Stimulated activated CD8-positive, alpha-beta memory T cell treated with anti-CD3 and anti-CD28 coated beads, Interleukin-12 subunit alpha, Interleukin-12 subunit beta, amount 100 ng/mL, for 24 hours (primary cell): ENCODE data around the gene CLASP1.
"Not testable (repeated sequence)": the region's sequence is repeated elsewhere in the genome, so short reads cannot be mapped to it uniquely, and the experiment has no call there.

Experiments
- DNase-seq: peaks from one replicate; pipeline ENCODE4 v3.0.0-alpha.2; 2020; ENCODE audit errors: extremely low read depth

The CLASP1 gene

GRCh38 chr2:121475811-121476571 is 173.3 kb downstream of the CLASP1 start:
- DNase-seq: no peak

DNA sequence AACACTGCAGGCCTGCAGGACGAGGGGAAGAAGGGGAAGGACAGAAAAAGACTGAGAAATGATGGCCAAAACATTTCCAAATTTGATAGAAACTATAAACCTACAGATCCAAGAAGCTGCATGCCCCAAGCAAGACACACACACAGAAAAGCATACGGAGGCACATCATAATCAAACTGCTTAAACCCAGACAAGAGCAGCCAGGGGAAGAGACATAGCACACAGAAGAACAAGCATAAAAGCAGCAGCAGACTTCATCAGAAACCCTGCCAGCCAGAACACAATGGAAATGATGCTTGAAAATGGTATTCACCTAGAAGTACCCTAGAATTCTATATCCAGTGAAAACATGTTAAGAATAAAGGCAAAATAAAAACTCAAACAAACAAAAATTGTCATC is 175.8 kb downstream of the CLASP1 start:
- no peak for DNase-seq

- DNase-seq: no peak
Measured at GRCh38 chr2:121472470-121472993, 176.7 kb downstream of the CLASP1 start.

DNA sequence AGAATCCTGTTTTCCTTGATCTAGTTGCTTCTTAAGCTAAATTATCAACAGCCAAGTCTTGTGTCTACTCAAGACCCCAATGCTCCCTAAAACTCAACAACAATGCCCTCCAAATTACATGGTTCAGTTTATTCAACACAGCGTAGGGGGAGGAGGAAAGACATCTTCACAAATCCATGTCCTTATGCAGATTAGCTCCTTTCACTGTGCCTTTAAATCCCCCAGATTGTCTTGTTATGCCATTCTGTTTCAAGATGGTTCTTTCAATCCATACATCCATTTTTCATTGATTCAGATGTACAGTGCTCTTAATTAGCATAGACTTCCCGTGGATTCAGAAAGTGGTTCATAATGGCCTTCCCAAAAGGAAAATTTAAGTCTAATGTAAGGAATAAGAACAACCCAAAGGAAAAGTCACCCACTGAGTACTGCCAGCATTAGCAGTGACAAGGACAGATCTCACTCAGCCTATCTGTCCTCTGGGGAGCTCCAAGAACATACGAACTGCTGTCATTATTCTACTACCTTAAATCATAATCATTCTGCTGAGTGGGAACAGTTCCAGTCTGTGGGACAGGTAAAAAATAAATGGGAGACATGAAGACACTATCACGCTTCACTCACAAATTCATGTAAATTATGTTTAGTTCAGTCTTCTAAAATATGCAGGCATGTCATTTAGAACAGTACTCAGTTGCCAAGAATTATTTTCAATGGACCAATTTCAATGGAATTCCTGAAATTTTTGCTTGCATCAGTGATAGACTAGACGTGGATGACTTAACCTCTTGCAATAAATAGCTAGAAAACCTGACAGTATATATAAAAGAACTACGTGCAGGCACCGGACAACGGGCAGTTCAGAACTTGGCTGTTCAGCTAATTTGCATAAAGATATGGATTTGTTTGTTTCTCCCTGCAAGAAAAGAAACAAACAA is 177.5 kb downstream of the CLASP1 start:
- no peak for DNase-seq

- no peak for DNase-seq
Measured at GRCh38 chr2:121470917-121471316, 178.3 kb downstream of the CLASP1 start.

DNA sequence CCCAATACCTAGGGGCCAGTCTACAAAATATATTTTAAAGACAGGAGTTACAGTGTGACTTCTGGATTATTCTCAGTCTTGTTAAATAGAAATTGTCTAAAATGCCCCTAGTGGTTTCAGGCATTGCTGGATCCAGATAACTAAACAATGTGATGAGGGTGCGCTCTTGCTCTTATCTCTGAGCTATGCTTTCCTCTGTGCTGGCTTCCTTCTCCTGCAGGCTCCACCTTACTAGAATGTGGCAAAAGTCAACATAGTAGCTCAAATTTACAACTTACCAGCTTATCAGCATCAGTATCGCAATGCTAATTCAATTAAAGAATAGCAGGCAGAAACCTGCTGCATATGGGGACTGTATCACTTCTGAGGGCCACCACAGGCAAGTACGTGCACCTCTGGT is 179.9 kb downstream of the CLASP1 start:
- DNase-seq: no peak

- DNase-seq: no peak
Measured at GRCh38 chr2:121468936-121469335, 180.3 kb downstream of the CLASP1 start.

DNA sequence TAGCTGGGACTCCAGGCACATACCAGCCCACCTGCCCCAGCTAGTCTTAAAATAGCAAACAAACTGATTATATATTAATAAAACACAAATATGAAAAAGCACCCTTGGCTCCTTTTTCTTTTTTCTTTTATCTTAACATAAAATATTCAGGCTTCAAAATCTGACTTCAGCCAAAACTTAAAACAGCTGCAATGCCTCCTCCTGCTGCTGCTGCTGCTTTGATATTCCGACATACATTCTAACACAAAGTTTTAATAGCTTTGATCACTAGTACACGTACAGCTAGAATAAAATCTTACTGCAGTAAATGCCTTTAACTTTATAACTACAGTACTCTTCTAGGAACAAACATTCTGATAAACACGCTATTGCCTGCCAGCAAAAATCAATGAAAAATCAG is 190.0 kb downstream of the CLASP1 start:
- DNase-seq: no peak

- DNase-seq: no peak
Measured at GRCh38 chr2:121456325-121456724, 192.9 kb downstream of the CLASP1 start.

DNA sequence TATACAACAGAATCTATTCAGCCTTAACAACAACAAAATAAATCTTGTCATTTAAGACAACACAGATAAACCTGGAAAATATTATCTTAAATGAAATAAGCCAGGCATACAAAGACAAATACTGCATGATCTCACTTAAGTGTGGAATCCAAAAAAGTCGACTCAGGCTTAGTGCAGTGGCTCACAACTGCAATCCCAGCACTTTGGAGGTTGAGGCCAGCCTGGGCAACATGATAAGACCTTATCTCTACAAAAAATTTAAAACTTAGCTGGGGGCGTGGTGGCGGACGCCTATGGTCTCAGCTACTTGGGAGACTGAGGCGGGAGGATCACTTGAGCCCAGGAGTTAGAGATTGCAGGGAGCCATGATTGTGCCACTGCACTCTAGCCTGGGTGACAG is 193.8 kb downstream of the CLASP1 start:
- no peak for DNase-seq

DNA sequence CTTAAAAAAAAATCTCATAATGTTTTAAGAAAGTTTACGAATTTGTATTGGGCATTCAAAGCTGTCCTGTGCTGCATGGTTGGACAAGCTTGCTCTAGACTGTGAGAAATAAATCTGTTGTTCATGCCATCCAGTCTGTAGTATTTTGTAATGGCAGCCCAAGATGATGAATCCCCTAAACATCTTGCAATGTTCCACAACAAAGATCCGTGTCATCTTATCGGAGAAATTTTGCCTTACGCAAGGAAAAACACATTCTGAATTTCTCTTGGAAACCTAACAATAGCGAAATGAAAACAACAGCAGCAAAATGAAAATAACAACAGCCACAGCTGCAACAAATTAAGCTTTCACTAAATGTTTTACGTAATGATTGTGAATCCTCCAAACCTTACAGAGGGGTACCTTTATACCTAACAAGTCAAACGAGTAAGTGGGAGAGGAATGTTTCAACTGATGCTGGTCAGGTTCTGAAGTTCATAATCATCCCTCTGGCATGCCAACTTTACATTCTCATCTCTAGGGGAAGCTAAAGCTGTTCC is 194.6 kb downstream of the CLASP1 start:
- DNase-seq: no peak

GRCh38 chr2:121451398-121451797 is 197.9 kb downstream of the CLASP1 start:
- no peak for DNase-seq

DNA sequence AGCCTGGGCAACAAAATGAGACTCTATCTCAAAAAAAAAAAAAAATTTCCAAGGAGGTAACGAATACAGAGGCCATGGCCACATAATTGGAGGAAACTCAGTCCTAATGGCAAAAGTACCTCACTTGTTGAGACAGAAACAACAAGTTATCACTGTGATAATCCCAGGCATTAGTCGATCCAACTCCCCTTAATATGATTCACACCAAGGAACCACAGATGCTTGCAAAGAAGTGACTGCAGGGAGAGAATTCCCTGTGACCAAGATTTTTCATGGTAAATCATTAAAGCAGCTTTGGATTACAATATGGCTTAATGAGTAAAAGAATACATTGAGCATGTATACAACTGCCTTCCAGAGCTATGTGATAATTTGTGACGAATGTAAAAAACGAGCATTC is 199.0 kb downstream of the CLASP1 start:
- DNase-seq: no peak

GRCh38 chr2:121446647-121447241 is 202.5 kb downstream of the CLASP1 start:
- DNase-seq: no peak

GRCh38 chr2:121442889-121443288 is 206.4 kb downstream of the CLASP1 start:
- no peak for DNase-seq

DNA sequence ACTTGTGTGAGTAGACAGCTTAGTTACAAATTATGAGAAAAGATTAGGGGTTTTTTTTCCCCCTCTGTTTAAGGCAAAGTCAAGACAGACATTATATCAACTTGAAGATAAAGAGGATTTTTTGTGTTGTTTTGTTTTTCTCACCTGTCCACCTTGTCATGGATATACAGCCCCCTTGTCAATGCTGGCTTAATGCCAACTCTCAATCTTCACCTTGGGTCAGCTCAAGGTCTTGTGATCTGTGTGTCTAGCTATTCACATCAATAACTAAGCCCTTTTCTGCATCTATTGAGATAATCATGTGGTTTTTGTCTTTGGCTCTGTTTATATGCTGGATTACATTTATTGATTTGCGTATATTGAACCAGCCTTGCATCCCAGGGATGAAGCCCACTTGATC is 211.0 kb downstream of the CLASP1 start:
- not testable (repeated sequence) for DNase-seq

DNA sequence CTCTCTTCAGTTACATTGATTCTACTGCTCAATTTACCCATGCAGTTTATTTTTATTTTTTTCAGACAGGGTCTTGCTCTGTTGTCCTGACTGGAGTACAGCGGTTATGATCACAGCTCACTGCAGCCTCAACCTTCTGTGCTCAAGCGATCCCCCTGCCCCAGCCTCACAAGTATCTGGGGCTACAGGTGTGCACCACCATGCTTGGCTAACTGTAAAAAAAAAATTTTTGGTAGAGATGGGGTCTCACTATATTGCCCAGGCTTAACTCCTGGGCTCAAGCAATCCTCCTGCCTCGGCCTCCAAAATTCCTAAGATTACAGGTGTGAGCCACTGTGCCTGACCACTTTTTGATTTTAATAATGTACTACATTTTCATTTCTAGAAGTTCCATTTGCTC is 212.3 kb downstream of the CLASP1 start:
- DNase-seq: no peak

GRCh38 chr2:121435790-121436189 is 213.5 kb downstream of the CLASP1 start:
- DNase-seq: no peak

GRCh38 chr2:121431214-121431613 is 218.0 kb downstream of the CLASP1 start:
- no peak for DNase-seq

DNA sequence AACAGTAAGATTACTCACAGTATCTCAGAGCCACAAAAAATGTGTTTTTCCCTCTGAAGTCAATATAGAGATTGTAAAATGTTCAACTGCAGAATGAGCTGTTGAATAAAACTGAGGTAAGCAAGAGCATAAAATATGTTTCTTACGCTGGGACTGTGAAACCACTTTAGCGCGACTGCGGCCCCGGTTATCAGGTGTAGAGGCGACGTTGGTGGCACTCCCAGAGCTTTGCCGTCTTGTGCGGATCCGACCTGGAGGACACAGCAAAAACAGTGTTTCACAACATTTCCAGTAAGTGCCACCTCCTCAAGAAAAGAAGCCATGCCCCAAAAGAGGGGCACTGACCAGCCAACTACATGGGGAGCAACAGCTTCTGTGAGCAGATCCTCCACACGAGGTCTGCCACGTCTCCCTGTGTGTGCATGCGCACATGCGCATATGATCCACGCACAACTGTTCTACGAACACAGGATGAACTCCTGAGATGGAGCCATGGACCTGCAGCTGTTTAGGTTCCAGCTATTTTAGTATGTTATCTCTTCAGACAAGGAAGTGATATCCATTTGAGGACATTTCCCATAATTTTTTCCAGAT is 219.2 kb downstream of the CLASP1 start:
- DNase-seq: no peak

- DNase-seq: no peak
Measured at GRCh38 chr2:121429119-121429903, 220.0 kb downstream of the CLASP1 start.
